LNCAP (cell line): ENCODE data around the gene ARHGAP28.

Experiments used
- TF ChIP-seq, protein P1 (sequence below): fragments of 450-650 bp; IDR thresholded peaks from 2 replicates; pipeline ENCODE4 v1.5.1; 2017; ENCODE audit warnings: mild to moderate bottlenecking

Gene ARHGAP28

DNA sequence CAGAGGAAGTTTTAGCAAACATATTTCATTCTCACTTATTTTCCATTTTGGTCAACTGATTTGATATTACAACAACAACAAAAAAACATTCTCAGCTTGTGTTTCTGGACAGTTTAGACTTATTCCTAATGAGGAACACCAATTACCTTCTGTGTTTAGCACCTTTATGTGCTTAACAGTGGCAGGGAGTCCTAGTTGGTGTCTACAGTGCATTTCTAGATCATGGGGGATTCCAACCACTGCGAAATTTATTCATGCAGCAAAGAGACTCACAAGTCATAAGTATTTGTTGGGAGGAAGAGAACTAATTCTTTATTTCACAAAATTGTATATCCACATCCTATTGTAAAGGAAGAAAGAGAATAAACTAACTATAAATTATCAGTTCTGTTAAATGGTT, 4.2 kb downstream of the ARHGAP28 start:
- TF ChIP-seq, protein P1, sequence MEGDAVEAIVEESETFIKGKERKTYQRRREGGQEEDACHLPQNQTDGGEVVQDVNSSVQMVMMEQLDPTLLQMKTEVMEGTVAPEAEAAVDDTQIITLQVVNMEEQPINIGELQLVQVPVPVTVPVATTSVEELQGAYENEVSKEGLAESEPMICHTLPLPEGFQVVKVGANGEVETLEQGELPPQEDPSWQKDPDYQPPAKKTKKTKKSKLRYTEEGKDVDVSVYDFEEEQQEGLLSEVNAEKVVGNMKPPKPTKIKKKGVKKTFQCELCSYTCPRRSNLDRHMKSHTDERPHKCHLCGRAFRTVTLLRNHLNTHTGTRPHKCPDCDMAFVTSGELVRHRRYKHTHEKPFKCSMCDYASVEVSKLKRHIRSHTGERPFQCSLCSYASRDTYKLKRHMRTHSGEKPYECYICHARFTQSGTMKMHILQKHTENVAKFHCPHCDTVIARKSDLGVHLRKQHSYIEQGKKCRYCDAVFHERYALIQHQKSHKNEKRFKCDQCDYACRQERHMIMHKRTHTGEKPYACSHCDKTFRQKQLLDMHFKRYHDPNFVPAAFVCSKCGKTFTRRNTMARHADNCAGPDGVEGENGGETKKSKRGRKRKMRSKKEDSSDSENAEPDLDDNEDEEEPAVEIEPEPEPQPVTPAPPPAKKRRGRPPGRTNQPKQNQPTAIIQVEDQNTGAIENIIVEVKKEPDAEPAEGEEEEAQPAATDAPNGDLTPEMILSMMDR: no peak

DNA sequence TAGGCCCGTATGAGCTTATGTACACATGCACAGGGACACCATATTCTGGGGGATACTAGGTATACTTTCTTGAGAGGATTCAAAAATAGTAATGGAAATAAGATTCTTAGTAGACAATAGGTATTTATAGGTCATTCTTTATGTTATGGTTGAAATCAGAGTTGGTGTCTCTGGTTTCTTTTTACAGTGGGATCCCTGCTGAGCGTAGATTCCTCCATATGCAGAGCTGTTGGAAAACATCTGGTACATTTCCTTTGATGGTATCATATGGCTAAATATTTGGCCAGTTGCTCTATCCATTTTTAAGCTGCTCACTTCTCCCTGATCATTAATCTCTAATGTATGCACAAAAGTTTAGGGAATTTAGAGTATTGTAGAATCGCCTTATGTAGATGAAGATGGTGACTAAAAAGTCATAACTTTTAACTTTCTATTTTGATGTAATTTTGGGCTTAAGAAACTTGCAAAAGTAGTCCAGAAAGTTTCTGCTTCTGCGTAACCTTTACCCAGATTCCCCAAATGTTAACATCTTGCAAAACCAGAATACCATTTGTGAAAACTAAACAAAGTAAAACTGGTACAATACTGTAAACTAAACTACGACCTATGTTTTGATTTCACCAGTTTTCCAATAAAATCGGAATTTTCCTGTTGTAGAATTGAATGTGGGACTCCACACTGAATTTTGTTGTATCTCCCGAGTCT, 5.4 kb downstream of the ARHGAP28 start:
- TF ChIP-seq, protein P1: no peak

DNA sequence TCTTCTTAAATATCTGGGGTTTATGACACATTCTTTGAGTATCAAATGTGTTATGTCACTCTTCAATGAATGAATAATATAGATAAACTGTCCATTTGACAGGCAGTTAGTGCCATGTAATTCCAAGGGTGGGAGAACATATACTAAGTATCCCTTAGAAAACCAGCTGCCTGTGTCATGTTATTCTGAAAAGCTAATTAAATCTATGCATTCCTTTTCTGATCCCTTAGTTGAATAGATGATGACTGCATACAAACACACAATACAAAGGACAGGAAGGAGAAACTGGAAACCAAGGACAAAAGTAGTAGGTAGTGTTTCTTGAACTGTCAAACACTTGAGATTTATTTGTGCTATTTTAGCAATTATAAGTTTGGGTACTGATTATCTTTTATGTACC, 8.3 kb downstream of the ARHGAP28 start:
- TF ChIP-seq, protein P1: no peak

DNA sequence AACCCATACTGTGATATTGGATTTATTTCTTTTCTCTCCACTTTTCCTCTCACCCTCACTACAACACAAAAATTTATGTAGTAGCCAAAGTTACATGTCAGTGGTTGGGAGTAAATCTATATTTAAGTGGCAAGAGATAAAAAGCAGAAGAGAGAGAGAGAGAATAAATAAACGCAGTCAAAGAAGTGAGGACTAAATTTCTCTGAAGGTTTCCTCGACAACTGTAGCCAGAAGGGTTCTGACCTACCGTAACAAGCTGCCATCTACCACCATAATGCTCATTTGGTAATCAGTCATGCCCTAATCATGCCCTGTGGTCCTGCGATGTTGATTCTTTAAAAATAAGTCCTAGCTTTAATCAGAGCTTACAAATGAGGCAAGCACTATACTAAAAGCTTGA, 9.1 kb downstream of the ARHGAP28 start:
- TF ChIP-seq, protein P1: no peak

DNA sequence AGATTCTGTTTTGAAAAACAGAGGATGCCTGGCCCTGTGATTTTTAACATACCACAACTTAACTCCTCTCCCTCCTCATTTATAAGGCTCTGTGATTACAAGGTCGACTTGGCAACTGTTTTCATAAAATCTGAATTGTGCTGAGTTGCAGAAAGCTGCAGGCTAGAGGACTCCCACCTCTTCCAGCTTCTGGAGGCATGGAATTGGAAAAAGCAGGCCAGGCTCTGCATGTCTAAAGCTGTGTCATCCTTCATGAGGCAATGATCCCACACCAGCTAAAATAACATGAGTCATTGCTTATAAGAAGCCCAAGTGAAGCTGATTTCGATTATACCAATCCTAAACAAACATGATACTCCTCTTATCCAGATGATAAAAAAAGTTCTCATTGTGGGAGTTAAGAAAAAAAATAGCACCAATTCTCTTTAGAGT, 11.7 kb downstream of the ARHGAP28 start:
- TF ChIP-seq, protein P1: no peak

DNA sequence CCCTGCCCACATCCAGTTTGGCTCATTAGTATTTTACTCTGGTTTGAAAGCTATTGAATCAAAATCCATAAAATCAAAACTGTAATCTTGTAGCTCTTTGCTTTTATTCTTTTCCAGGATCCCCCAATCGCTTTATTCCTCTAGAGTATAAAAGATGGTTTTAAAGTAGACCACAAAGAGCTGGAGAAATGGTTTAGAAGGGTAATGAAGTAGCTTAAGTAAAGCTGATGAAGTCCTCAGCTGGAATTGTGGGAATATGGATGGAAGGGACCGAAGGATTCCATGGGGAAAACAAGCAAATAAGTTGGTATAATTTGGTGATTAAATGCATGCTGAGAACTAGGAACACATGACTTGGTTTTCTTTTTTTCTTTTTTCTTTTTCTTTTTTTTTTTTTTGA, 12.3 kb downstream of the ARHGAP28 start:
- TF ChIP-seq, protein P1: no peak

DNA sequence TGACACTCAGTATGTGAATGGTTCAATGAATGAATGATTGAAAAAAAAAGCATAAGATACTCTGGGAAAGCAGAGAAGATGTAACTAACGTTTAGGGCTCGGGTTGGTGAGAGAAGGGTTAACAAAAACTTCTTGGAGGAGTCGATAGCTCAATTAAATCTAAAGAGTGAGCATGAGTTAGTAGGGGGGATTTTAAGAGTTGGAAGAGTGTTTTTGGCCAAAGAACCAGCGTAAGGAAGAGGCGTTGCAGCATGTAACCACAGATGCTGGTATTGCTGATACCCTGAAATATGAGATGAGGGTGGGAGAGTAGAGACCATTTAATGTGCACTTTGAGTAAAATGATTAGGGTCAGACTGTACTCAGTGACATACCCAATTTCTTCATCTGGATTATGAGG, 14.5 kb downstream of the ARHGAP28 start:
- TF ChIP-seq, protein P1: no peak
